NCI-H2081 (cell line): Measurements from ENCODE around the gene MEX3A.
"Not testable (repeated sequence)": the region's sequence is repeated elsewhere in the genome, so short reads cannot be mapped to it uniquely, and the experiment has no call there.

Experiments
- DNase-seq, 2 experiments: peaks; one replicate each; lab custom pipeline; 2025; lab: John Stamatoyannopoulos, UW

The MEX3A gene

GRCh38 chr1:156118177-156118868, 36.1 kb upstream of the MEX3A start:
- no peak for DNase-seq

- DNase-seq: no peak
These were observed 35.3 kb upstream of the MEX3A start for GRCh38 chr1:156117414-156118176.

- DNase-seq: not testable (repeated sequence)
These were observed 34.5 kb upstream of the MEX3A start for GRCh38 chr1:156116731-156117130.

GRCh38 chr1:156115514-156116374, 33.5 kb upstream of the MEX3A start:
- no peak for DNase-seq

GRCh38 chr1:156114919-156115513, 32.8 kb upstream of the MEX3A start:
- peak in 1 of 2 experiments; percentile 51 for DNase-seq

GRCh38 chr1:156114101-156114918, 32.0 kb upstream of the MEX3A start, which contains the start of gene LMNA:
LMNA (plus strand) TSS chr1:156114711; CDS start chr1:156114919, 208 bp downstream.
- DNase-seq: peak; percentile 73 to 74

GRCh38 chr1:156113282-156113950, 31.2 kb upstream of the MEX3A start:
- DNase-seq: no peak

- no peak for DNase-seq
These were observed 30.2 kb upstream of the MEX3A start for GRCh38 chr1:156112276-156113137.

- DNase-seq: no peak
These were observed 29.2 kb upstream of the MEX3A start for GRCh38 chr1:156111355-156111962.

- no peak for DNase-seq
These were observed 28.0 kb upstream of the MEX3A start for GRCh38 chr1:156110252-156110651.

- no peak for DNase-seq
These were observed 26.5 kb upstream of the MEX3A start for GRCh38 chr1:156108664-156109241.

- no peak for DNase-seq
These were observed 25.8 kb upstream of the MEX3A start for GRCh38 chr1:156108057-156108456.

GRCh38 chr1:156106624-156107488, 24.6 kb upstream of the MEX3A start:
- no peak for DNase-seq

GRCh38 chr1:156104861-156105832, 22.9 kb upstream of the MEX3A start:
- no peak for DNase-seq

GRCh38 chr1:156104065-156104810, 22.0 kb upstream of the MEX3A start:
- peak; percentile 66 to 73 for DNase-seq

GRCh38 chr1:156103521-156103947, 21.3 kb upstream of the MEX3A start:
- DNase-seq: no peak
